GM21737 (cell line): ENCODE results near the gene METTL17.
"Not testable (repeated sequence)": the region's sequence is repeated elsewhere in the genome, so short reads cannot be mapped to it uniquely, and the experiment has no call there.

ENCODE experiments used
- ATAC-seq: cut with Tn5 transposase; IDR thresholded peaks from one replicate; pipeline ENCODE4 v1.9.1; 2021; ENCODE audit warnings: mild to moderate bottlenecking, moderate library complexity; ENCODE audit not compliant: unreplicated experiment

Gene METTL17

GRCh38 chr14:21023817-21024584, 34.2 kb downstream of the METTL17 start:
- no peak for ATAC-seq

- no peak for ATAC-seq
Observed at GRCh38 chr14:21024585-21025370, 35.0 kb downstream of the METTL17 start, which contains the start of gene NDRG2. Gene NDRG2 (minus strand): TSS chr14:21025061. CDS start chr14:21023315, 1,746 bp downstream.

- ATAC-seq: no peak
Observed at GRCh38 chr14:21025371-21026273, 35.8 kb downstream of the METTL17 start.

GRCh38 chr14:21026274-21026987, 36.7 kb downstream of the METTL17 start:
- ATAC-seq: no peak

GRCh38 chr14:21026988-21027315, 37.2 kb downstream of the METTL17 start:
- ATAC-seq: no peak

- ATAC-seq: no peak
Observed at GRCh38 chr14:21029917-21030316, 40.1 kb downstream of the METTL17 start, which contains the start of gene TPPP2. Gene TPPP2 (plus strand): TSS chr14:21030217. CDS start chr14:21030582, 365 bp downstream.

- ATAC-seq: no peak
Observed at GRCh38 chr14:21030531-21030930, 40.8 kb downstream of the METTL17 start.

- no peak for ATAC-seq
Observed at GRCh38 chr14:21032326-21033132, 42.7 kb downstream of the METTL17 start.

- ATAC-seq: no peak
Observed at GRCh38 chr14:21033133-21033698, 43.4 kb downstream of the METTL17 start.

GRCh38 chr14:21034707-21035106, 44.9 kb downstream of the METTL17 start, which contains the start of gene RNASE13:
Gene RNASE13 (minus strand): TSS chr14:21034807. CDS start chr14:21034288, 519 bp downstream.
- no peak for ATAC-seq

GRCh38 chr14:21036751-21037150, 47.0 kb downstream of the METTL17 start:
- no peak for ATAC-seq

- ATAC-seq: no peak
Observed at GRCh38 chr14:21037156-21037555, 47.4 kb downstream of the METTL17 start.

GRCh38 chr14:21038441-21039422, 49.0 kb downstream of the METTL17 start:
- ATAC-seq: no peak

- no peak for ATAC-seq
Observed at GRCh38 chr14:21039585-21040369, 50.0 kb downstream of the METTL17 start.

- ATAC-seq: no peak
Observed at GRCh38 chr14:21040370-21040925, 50.7 kb downstream of the METTL17 start.

- ATAC-seq: not testable (repeated sequence)
Observed at GRCh38 chr14:21040941-21041340, 51.2 kb downstream of the METTL17 start.
